ENCODE results near the gene RSRC1. TPM values are rescaled to one million over a fixed set of nuclear protein-coding genes. Genes with fewer than 3 reads are reported as not detected.

RSRC1 gene
- total RNA-seq, 1 donor from 2014 or later, result 38.5 TPM

- H3K27me3 ChIP-seq, result peaks cover 7% of the 10 kb centered on the region
- no peaks in the 10 kb centered on the region for H3K9me3 ChIP-seq
These were observed 18.4 kb upstream of the RSRC1 start for GRCh38 chr3:158091531-158091930.

GRCh38 chr3:158093526-158093925 lies 16.4 kb upstream of the RSRC1 start:
- peaks cover 9% of the 10 kb centered on the region for H3K4me1 ChIP-seq
- peaks cover 17% of the 10 kb centered on the region for H3K27me3 ChIP-seq
- H3K27ac ChIP-seq, result no peak overlapping the region

More at GRCh38 chr3:158091531-158091930, 18.4 kb upstream of the RSRC1 start:
- H3K4me1 ChIP-seq, result no peaks in the 10 kb centered on the region
- TF ChIP-seq POLR2AphosphoS5 (IDR thresholded peaks at IDR 0.05; ENCODE audit: insufficient read depth in 1 of 2, low read depth in 1 of 2) (no peak), CTCF (IDR thresholded peaks at IDR 0.05) (no peak), POLR2A (IDR thresholded peaks at IDR 0.05) (no peak)
- intact Hi-C loops (cut with DNase I), result no loop called here
- H3K4me3 ChIP-seq, result no peak overlapping the region
- no peaks in the 10 kb centered on the region for H3K36me3 ChIP-seq
- no peak for DNase-seq (ENCODE audit: extremely low spot score in 2 of 2)
- no peak overlapping the region for H3K27ac ChIP-seq

GRCh38 chr3:158094235-158095110 lies 15.4 kb upstream of the RSRC1 start:
- Histone ChIP-seq H3K27ac (no peak overlapping the region), H3K4me1 (peaks cover 9% of the 10 kb centered on the region), H3K27me3 (peaks cover 18% of the 10 kb centered on the region), H3K36me3 (no peaks in the 10 kb centered on the region), H3K9me3 (no peaks in the 10 kb centered on the region), H3K4me3 (no peak overlapping the region)
- intact Hi-C loops (cut with DNase I), result no loop called here
- TF ChIP-seq POLR2A (IDR thresholded peaks at IDR 0.05), result no peak
- TF ChIP-seq POLR2AphosphoS5 (IDR thresholded peaks at IDR 0.05; ENCODE audit: insufficient read depth in 1 of 2, low read depth in 1 of 2), result no peak
- no peak for TF ChIP-seq CTCF (IDR thresholded peaks at IDR 0.05)
- no peak for DNase-seq (ENCODE audit: extremely low spot score in 2 of 2)

More at GRCh38 chr3:158093526-158093925, 16.4 kb upstream of the RSRC1 start:
- no peak for DNase-seq (ENCODE audit: extremely low spot score in 2 of 2)
- intact Hi-C loops (cut with DNase I), result no loop called here
- no peak overlapping the region for H3K4me3 ChIP-seq
- TF ChIP-seq POLR2AphosphoS5 (IDR thresholded peaks at IDR 0.05; ENCODE audit: insufficient read depth in 1 of 2, low read depth in 1 of 2) (no peak), POLR2A (IDR thresholded peaks at IDR 0.05) (no peak), CTCF (IDR thresholded peaks at IDR 0.05) (no peak)
- no peaks in the 10 kb centered on the region for H3K36me3 ChIP-seq
- no peaks in the 10 kb centered on the region for H3K9me3 ChIP-seq

- no peaks in the 10 kb centered on the region for H3K9me3 ChIP-seq
These were observed 14.6 kb upstream of the RSRC1 start for GRCh38 chr3:158095111-158095813.

GRCh38 chr3:158095814-158096704 lies 13.8 kb upstream of the RSRC1 start:
- intact Hi-C loops (cut with DNase I), result no loop called here
- Histone ChIP-seq H3K9me3 (no peaks in the 10 kb centered on the region), H3K4me3 (no peak overlapping the region), H3K27ac (no peak overlapping the region), H3K4me1 (peaks cover 9% of the 10 kb centered on the region), H3K27me3 (peaks cover 18% of the 10 kb centered on the region), H3K36me3 (no peaks in the 10 kb centered on the region)
- DNase-seq (ENCODE audit: extremely low spot score in 2 of 2), result no peak
- TF ChIP-seq POLR2A (IDR thresholded peaks at IDR 0.05), result no peak
- TF ChIP-seq CTCF (IDR thresholded peaks at IDR 0.05), result no peak
- TF ChIP-seq POLR2AphosphoS5 (IDR thresholded peaks at IDR 0.05; ENCODE audit: insufficient read depth in 1 of 2, low read depth in 1 of 2), result no peak

More at GRCh38 chr3:158095111-158095813, 14.6 kb upstream of the RSRC1 start:
- no peak overlapping the region for H3K4me3 ChIP-seq
- DNase-seq (ENCODE audit: extremely low spot score in 2 of 2), result no peak
- intact Hi-C loops (cut with DNase I), result no loop called here
- peaks cover 18% of the 10 kb centered on the region for H3K27me3 ChIP-seq
- no peak overlapping the region for H3K27ac ChIP-seq
- H3K4me1 ChIP-seq, result peaks cover 9% of the 10 kb centered on the region
- H3K36me3 ChIP-seq, result no peaks in the 10 kb centered on the region
- TF ChIP-seq POLR2AphosphoS5 (IDR thresholded peaks at IDR 0.05; ENCODE audit: insufficient read depth in 1 of 2, low read depth in 1 of 2) (peak in 1 of 2 donors; percentile 20), POLR2A (IDR thresholded peaks at IDR 0.05) (no peak)
